GM21515 (cell line): Measurements from ENCODE around the gene RPL39.
"Not testable (repeated sequence)": the region's sequence is repeated elsewhere in the genome, so short reads cannot be mapped to it uniquely, and the experiment has no call there.

Experiments used
- ATAC-seq: cut with Tn5 transposase; IDR thresholded peaks from one replicate; pipeline ENCODE4 v1.9.1; 2021; ENCODE audit not compliant: unreplicated experiment

Gene RPL39

DNA sequence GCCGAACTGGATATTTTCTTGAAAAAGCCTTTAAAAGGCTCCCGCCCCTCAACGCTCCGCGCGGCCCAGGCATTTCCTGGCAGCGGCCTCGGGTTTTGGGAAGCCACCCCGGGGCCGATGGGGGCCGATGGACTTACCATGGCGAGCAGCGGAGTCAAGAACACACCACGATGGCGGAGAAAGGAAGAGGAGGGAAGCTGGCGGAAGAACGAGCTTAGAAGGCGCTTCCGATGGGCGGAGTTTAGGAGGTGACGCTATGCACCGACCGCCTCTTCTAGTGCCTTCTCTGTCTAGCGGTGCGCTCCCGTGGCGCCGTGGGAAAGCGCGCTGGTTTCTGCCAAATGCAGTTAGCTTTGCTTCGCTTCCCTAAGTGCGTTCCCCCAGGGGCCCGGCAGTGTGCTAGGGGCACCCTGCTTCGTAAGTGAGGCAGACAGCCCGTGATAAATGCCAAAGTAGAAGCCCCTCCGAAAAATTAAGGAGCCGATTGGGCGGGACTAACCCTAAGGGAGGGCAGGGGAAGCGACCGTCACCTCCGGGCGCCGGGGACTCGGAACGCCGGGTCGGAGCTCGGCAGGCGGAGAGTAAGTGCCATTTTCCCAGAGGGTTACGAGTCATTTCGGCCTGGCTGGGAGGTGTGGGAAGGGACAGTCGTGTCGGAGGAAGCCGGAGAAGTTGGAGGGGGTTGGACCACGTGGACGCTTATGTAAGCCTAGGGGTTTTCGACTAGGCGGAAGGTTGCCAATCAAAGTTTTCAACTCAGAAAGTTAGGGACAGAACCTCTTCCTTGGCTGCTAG lies at the start of gene RPL39:
Gene RPL39 (minus strand): TSS at position 194 of the 795 bp plus-strand sequence. CDS start 54 bp downstream, at position 140.
- ATAC-seq, result peak; percentile 92

DNA sequence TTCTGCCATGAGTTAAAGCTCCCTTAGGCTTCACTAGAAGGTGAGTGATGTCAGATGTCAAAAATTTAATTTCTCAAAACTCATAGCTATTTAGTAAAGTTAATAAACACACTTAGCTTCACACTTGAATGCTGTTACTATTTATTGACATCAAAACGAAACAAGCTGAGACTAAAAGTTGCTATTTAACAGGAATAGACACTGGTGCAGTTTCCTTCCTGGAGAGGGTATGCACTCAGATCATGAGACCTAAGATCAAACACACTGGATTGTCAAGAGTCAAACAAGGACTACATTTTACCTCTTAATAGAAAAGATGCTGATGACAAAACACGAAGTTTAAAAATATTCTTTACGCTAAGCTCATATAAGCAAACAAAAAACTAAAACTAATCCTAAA lies 42.5 kb upstream of the RPL39 start:
- ATAC-seq, result no peak

DNA sequence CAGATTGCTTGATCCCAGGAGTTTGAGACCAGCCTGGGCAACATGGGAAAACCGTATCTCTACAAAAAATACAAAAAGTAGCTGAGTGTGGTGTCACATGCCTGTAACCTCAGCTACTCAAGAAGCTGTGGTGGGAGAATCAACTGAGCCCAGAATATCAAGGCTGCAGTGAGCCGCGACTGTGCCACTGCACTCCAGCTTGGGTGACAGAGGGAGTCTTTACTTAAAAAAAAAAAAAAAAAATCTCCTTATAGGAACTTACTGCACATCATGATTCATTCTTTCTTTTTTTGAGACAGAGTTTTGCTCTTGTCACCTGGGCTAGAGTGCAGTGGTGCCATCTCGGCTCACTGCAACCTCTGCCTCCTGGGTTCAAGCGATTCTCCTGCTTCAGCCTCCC lies 37.0 kb upstream of the RPL39 start:
- ATAC-seq, result no peak

- ATAC-seq, result no peak
Observed at GRCh38 chrX:119826399-119826959, 35.0 kb upstream of the RPL39 start.

- ATAC-seq, result not testable (repeated sequence)
Observed at GRCh38 chrX:119824221-119824620, 32.8 kb upstream of the RPL39 start.

GRCh38 chrX:119821703-119822102 lies 30.3 kb upstream of the RPL39 start:
- ATAC-seq, result peak; percentile 91

GRCh38 chrX:119817130-119817690 lies 25.8 kb upstream of the RPL39 start:
- no peak for ATAC-seq

GRCh38 chrX:119816300-119816699 lies 24.9 kb upstream of the RPL39 start:
- ATAC-seq, result no peak

GRCh38 chrX:119809185-119809666 lies 17.8 kb upstream of the RPL39 start:
- ATAC-seq, result no peak

- ATAC-seq, result not testable (repeated sequence)
Observed at GRCh38 chrX:119808461-119808860, 17.0 kb upstream of the RPL39 start.

DNA sequence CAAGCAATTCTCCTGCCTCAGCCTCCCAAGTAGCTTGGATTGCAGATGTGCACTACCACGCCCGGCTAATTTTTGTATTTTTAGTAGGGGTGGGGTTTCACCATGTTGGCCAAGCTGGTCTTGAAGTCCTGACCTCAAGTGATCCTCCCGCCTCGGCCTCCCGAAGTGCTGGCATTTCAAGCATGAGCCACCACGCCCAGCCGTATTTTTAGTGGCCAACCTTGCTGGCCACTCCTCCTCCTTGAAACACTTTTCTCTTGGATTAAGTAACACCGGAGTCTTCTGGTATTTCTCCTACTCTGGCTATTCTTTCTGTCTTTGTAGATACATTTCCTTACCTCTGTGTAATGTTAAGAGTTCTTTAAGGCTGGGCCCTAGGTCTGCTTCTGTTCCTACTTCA lies 11.1 kb upstream of the RPL39 start:
- no peak for ATAC-seq

GRCh38 chrX:119801253-119802221 lies 10.1 kb upstream of the RPL39 start:
- ATAC-seq, result no peak

GRCh38 chrX:119790977-119791436 lies 423 bp downstream of the RPL39 start:
- peak; percentile 16 for ATAC-seq

DNA sequence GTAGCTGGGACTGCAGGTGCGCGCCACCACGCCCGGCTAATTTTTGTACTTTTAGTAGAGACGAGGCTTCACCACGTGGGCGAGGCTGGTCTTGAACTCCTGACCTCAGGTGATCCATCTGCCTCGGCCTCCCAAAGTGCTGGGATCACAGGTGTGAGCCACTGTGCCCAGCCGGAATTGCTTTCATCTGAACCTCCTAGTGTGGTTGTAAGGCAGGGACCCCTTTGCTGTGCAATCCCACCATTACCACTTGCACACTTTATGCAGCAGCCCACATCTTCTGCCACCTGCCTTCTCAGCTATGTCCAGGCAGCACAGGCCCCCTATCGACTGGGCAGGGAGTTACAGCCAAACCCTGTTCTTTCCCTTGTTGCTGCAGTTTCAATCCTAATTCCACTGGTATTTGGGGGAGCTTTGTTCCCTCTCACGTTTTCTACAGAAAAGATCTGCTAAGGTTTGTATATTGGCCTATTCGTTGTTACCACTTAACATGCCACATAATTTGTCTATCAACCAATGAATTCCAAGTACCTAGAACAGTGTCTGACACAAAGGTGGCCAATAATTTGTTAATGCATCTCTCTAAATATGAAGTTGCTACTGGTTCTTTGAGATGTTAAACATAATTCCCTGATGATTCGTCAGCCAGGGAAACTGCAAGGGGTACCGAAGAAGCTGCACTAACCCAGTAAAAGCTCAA lies 6.5 kb downstream of the RPL39 start:
- ATAC-seq, result no peak

- ATAC-seq, result no peak
Observed at GRCh38 chrX:119783026-119783425, 8.4 kb downstream of the RPL39 start.

- no peak for ATAC-seq
Observed at GRCh38 chrX:119778829-119779228, 12.6 kb downstream of the RPL39 start.

GRCh38 chrX:119775517-119776238 lies 15.8 kb downstream of the RPL39 start:
- ATAC-seq, result no peak

DNA sequence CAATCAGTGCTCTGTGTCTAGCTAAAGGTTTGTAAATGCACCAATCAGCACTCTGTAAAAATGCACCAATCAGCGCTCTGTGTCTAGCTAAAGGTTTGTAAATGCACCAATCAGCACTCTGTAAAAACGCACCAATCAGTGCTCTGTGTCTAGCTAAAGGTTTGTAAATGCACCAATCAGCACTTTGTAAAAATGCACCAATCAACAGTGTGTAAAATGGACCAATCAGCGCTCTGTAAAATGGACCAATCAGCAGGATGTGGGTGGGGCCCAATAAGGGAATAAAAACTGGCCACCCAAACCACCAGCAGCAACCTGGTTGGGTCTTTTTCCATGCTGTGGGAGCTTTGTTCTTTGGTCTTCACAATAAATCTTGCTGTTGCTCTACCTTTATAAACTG lies 22.0 kb downstream of the RPL39 start:
- not testable (repeated sequence) for ATAC-seq

GRCh38 chrX:119768436-119768835 lies 23.0 kb downstream of the RPL39 start:
- not testable (repeated sequence) for ATAC-seq
